Adipose tissue (tissue), 3 donors: ENCODE measurements around the gene CAMTA1. TPM values are rescaled to one million over a fixed set of nuclear protein-coding genes. Genes with fewer than 3 reads are reported as not detected.

ENCODE experiments used
- H3K27ac ChIP-seq: one replicate; pipeline ENCODE4 v1.5.1; 2013; ENCODE audit warnings: low read depth, low read length
- WGBS, 3 donors: extraction: QIAGEN DNeasy Blood & Tissue Kit; methylation state at CpG; one replicate each; pipeline ENCODE4 v1.1.7; 2013; 5-methylcytosine and 5-hydroxymethylcytosine counted together
- polyA plus RNA-seq, 3 donors: library from polyadenylated mRNA; stranded (reverse); fragments of 200-250 nt; gene quantifications; one replicate each; pipeline ENCODE4 v1.2.3, GENCODE V29; 2013
- donor health status: healthy with polysubstance abuse.
- donor health status: Bipolar disorder and iron deficiency.
- donor health status: healthy.

The CAMTA1 gene
- polyA plus RNA-seq, 3 donors: 25.7 to 111 (median 60.2) TPM

DNA sequence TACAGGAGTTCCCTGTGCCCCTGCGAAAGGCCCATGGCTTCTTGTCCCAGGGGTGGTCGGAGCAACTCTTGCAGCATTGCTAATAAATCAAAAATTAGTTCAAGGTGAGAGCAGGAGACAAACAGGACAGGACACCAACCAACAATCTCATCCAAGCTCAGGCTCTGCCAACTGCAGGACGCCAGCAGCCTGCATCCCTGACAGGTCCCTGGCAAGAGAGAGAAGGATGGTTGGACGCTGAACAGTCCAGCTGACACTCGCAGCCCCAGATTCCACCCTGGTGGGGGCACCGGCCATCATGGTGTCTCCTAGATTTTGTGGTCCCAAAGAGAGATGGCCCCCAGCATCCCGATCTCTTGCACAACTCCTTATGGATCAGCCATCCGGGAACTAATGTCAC, 843.8 kb downstream of the CAMTA1 start:
- WGBS, 3 donors: 78 to 87% (median 82%) methylated on average over 8 of the region's 8 CpGs

DNA sequence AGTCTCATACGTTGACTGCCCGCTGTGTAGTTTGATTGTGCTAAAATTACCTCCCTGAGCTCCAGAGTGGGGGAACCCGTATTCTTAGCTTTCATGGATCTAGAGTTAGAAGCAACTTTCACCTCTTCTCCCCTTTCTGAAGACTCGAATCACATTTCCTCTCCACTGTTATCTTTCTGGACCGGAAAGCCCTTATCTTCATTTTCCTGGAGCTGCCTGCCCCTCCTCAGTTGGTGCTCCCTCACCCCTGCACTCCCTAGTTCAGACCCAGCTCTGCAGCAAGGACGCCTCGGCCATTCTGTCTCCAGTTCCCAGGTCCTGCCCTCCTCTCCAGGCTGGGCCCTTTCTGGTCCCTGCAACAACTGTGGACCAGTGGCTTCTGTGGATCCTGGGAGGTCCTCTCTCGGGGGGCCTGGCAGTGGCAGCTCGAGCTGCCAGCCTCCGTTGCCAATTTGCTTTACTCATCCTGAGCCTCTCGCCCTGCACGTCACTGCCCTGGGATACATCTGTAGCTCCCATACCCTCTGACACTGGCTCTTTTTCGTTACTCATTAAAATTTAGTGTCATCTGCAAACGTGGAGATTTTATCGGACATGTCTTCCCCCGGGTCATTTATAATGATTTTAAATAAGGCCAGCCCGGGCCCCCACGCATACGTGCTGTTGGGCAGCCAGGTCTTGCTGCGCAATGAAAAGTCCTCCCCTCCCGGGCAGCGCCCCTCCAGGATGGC, 844.4 kb downstream of the CAMTA1 start:
- WGBS, 3 donors: 76 to 79% (median 79%) methylated on average over 22 of the region's 22 CpGs
- no peak overlapping the region for H3K27ac ChIP-seq

More for the DNA sequence above, 843.8 kb downstream of the CAMTA1 start:
- H3K27ac ChIP-seq: no peak overlapping the region

DNA sequence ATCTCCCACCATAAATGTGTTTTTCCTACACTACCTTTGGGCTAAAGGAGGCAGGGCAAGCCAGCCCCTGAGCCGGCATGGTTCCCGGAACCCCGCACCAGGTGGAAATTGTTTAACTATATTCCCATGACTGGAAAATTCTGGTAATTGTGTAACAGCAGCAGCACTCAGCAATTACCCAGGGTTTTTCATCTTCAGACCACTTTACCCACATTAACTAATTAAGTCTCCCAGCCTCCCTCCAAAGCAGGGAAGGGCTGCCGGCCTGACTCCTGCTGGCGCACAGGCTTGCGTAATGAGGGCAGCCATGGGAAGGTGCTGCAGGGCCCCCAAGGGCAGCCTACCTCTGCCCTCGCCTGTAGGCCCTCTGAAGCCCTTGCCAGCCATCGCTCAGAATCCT, 845.1 kb downstream of the CAMTA1 start:
- WGBS, 3 donors: 56 to 82% (median 78%) methylated on average over 8 of the region's 8 CpGs
- H3K27ac ChIP-seq: no peak overlapping the region

DNA sequence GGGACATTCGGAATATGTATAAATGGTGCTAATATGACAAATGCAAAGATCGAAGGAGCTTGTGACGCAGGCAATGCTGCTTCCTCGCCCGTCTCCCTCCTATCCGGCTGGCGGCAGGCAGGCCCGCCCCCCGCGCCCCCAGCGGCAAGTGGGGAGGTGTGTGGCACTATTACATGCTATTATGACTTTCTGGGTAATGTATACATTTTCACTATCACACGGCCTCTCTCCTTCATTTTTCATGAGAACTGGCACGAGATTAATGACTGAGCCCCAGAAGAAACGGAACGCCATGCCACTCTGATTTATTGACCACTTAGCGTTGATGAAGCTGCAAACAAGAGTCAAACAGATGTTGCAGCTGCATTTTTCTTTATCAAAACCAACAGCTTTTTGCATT, 846.9 kb downstream of the CAMTA1 start:
- 27 to 41% (median 34%) methylated on average over 16 of the region's 16 CpGs for WGBS, 3 donors
- H3K27ac ChIP-seq: no peak overlapping the region

DNA sequence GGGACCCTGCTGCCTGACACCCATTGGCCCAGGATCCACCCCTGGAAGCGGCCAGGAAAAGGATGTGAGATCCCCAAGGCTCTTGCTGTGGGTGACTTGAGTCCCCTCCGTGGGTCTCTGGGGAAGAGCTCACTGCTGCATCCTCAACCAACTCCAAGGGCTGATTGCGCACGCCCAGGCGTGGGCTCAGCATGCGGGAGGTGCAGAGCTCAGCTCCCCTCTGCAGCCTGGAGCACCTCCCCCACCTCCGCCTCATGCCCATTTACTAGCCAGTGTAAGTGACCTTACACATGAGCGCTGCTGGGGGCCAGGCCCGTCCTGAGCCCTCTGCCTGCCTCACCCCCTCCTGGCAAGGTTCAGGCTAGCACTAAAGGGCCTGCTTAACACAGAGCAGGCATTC, 847.4 kb downstream of the CAMTA1 start:
- WGBS, 3 donors: 59 to 72% (median 69%) methylated on average over 9 of the region's 9 CpGs
- no peak overlapping the region for H3K27ac ChIP-seq

DNA sequence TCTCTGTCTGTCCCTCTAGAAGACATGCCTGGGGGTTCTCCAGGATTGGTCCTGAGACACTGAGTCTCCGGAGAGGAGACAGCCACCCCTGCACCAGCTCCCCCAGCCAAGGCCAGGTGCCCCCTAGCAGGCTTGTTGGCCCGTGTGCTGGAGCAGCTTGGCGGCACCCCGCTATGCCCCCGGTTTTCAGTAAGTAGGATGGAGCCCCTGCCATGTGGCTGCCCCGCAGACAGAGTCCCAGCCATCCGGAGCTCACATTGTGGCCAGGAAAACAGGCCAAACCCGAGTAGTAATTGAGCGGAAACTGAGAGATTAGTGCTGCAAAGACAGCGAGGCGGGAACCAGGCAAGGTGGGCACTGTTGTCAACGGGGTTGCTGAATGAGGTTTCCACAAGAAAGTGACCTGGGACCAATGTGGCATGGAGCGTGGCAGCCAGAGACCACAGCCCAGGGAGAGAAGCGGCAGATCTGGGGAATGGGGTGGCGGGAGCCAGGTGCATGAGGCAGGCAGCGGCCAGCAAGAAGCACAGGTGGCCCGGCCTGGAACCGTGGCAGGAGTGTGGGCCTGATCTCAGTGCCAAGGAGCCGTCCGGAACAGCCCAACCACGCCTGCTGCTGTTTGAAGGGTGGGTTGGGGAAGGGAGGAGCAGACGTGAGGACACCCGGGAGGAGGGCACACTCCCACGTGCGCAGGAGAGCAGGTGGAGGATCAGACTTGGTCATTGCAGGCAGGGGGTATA, 848.4 kb downstream of the CAMTA1 start:
- 82 to 87% (median 84%) methylated on average over 25 of the region's 25 CpGs for WGBS, 3 donors

DNA sequence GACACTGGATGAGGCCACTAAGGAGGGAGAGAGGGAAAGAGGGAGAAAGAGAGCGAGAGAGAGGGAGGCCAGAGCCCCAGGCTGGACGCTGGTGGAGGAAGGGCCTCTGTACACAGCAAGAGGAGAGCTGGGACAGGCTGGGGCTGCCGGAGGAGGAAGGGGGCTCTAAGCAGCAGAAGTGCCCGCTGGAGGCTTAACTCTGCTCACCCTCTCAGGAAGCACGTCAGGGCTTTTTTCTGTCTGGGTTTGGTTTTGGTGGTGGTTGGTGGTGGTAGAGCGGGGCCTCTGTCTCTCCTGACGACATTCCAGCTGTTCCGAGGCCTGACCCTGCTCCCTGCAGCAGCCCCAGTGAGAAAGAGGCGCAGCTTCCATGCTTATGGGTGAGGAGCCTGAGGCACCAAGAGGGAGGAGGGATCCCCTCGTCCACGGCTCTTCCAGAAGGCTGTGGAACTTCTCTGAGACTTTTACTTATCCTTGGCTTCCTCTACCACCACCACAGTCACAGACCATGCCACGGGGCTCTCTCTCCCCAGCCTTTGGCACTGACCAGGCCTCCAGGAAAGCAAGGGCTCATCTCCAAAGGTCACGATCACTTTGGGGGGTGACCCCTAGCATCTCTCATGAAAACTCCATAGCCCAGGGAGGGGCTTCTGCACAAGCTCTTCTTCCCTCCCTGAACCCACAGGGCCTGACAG, 849.4 kb downstream of the CAMTA1 start:
- no peak overlapping the region for H3K27ac ChIP-seq
- WGBS, 3 donors: 54 to 72% (median 65%) methylated on average over 12 to 13 of the region's 13 CpGs

More for the DNA sequence above, 848.4 kb downstream of the CAMTA1 start:
- H3K27ac ChIP-seq: no peak overlapping the region

DNA sequence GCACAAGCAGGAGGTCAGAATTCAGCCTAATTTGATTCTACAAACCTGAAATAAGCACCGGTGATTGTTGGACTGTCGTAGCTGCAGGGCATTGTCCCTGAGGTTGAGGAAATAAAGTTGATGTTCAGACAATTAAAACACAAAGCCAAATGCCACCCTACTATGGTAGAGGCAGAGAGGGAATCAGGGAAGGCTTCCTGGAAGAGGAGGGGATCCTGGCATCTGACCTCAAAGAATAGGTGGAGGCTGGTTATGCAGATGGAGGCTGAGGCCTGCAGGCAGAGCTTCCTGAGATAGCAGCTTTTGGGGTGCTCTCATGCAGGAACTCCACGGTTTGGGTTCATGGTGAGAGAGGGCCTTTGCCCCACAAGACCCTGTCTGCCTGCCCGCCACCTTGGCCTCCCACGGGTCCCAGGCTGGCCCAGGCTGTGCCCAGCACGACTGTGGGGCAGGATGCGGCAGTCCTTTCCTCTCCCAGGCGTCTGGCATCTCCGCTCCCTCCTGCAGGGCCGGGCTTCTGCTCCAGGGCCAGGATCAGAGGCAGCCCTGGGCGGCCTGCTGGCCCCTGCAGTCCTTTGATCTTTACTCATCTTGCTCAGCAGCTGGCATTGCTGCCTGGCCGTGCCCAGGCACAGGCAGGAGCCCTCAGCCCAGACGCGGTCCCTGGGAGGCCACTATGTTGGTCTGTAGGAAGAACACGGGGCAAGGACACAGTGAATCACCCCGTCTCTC, 851.7 kb downstream of the CAMTA1 start:
- WGBS, 3 donors: 84 to 87% (median 87%) methylated on average over 16 of the region's 16 CpGs
- no peak overlapping the region for H3K27ac ChIP-seq

DNA sequence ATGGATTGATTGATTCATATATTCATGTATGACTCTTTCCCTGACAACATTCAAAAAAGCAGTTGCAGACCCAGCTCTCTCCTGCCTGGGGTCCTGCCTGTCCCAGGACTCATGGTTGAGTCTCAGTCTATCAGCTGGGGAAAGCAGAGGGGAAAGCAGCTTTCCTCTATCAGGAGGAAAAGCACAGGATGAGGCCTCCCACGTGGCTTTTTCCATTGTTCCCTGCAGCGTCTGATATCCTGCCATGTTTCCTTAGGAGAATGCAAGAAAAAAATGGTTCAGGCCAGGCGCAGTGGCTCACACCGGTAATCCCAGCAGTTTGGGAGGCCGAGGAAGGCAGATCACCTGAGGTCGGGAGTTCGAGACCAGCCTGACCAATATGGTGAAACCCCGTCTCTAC, 852.8 kb downstream of the CAMTA1 start:
- 62 to 73% (median 68%) methylated on average over 8 of the region's 8 CpGs for WGBS, 3 donors
- H3K27ac ChIP-seq: no peak overlapping the region

DNA sequence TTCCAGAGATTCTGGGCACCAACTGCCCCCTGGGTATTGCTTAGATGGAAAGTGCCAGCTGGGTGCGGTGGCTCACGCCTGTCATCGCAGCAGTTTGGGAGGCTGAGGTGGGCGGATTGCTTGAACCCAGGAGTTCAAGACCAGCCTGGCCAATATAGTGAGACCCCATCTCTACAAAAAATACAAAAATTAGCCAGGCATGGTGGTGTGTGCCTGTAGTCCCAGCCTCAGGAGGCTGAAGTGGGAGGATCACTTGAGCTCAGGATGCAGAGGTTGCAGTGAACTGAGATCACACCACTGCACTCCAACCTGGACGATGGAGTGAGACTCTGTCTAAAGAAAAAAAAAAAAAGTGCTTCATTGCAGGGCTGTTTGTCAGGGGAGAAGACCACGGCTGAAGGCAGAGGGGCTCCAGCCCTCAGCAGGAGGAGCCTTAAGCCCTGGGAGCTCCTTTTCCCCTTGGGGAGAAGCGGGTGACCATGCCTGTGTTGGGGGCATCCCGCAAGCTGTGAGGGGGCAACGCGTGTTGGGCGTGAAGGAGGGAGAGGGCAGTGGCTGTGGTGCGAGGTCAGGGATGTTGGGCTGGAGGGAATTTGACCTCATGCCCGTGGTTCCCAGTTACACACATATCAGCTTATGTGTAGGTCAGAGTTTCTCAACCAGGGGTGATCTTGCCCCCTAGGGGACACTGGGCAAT, 854.3 kb downstream of the CAMTA1 start:
- H3K27ac ChIP-seq: no peak overlapping the region
- WGBS, 3 donors: 87 to 92% (median 90%) methylated on average over 12 to 13 of the region's 13 CpGs

DNA sequence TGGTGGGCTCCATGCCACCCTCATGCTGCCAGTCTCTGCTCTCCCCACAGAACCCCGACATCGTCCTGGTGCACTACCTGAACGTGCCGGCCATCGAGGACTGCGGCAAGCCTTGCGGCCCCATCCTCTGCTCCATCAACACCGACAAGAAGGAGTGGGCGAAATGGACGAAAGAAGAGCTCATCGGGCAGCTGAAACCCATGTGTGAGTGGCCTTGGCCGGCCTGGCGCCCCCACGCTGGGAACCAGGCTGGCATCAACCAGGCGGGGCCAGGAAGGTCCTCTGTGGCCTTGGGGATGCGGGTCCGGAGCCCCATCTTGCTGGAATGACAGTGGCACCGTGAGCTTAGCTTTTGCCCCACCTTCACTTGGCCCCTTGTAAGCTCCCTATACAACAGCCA, 855.1 kb downstream of the CAMTA1 start:
- WGBS, 3 donors: 85 to 95% (median 91%) methylated on average over 17 to 18 of the region's 18 CpGs

DNA sequence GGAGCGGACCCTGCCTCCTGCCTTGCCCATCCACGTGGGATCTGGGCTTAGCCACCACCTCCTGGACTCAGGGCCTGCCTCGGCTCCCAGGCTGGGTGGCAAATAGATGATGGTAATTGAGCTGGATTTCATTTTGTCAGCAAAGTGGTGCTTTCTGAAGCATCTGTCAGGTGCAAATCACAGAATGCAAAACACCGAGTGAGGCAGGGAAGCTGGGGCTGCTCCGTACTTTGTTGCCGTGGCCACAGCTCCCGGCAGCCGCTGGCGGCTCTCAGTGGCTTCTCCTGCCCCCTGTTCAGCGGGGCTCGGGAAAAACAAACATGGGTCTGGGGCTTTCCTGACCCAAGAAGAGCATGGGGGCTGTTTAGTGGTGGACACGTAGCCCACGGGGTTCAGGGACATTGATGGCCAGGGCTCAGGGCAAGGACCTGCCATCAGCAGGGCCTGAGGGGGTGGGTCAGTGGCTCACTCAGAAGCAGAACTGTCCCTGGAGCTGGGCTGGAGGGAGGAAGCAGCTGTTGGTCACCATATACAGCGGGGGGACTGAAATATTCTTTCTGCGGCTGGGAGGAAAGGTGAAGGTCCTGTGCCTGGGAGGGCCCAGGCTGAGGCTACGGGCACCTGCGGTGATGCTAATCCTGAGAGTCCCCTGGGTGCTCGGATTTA, 855.8 kb downstream of the CAMTA1 start:
- no peak overlapping the region for H3K27ac ChIP-seq
- WGBS, 3 donors: 65 to 89% (median 85%) methylated on average over 18 of the region's 18 CpGs

More for the DNA sequence above, 855.1 kb downstream of the CAMTA1 start:
- no peak overlapping the region for H3K27ac ChIP-seq

DNA sequence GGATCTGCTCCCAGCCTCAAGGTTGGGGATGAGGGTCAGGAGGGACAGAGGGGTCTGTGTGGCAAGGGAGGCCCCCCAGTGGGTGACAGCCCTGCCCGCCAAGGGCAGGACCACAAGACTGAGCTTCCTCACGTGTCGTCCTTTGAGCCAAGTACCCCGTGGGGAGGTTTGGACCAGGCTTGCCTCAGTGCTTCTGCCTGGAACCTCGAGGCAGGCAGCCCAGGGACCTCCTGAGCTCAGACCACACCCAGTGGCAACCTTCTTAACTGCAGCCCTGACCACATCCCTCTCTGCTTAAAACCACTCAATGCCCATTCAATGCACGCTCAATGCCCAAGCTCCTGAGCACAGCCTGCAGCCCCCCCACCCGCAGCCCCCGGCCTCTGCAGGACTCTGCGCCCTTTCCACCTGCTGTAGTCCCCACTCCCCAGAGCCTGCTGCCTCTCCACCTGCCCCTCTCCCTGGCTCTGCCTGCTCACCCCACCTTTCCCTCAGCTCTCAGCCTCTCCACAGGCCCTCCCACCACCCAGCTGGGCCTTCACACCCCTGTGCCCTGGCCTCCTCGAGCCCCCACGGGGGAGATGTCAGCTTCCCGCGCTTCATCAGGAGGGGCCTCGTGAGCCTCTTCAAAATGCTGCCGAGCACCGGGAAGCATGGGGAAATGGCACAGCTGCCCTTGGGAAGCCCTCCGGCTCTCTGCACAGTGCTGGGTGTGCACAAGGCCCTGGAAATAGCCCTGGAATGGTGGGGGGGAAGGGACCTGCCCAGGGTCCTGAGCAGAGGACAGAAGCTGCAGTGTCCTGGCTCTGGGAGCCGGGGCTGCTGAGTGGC, 856.5 kb downstream of the CAMTA1 start:
- WGBS, 3 donors: 55 to 78% (median 73%) methylated on average over 15 to 18 of the region's 18 CpGs

DNA sequence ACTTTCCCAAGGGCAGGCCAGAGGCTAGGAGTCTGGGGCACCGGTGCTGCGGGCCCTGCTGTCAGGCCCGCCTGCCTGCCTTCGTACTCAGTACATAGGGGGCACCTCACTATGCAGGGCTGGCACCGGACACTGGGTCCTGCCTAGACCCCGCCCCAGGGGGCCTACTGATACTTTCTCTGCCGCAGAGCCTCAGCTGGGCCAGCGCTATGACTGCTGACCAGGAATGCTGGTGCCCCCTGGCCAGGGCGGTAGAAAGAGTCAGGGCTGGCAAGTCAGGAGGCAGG, 857.1 kb downstream of the CAMTA1 start:
- WGBS, 3 donors: 91 to 97% (median 94%) methylated on average over 9 of the region's 9 CpGs

More for the DNA sequence above, 856.5 kb downstream of the CAMTA1 start:
- H3K27ac ChIP-seq: no peak overlapping the region

DNA sequence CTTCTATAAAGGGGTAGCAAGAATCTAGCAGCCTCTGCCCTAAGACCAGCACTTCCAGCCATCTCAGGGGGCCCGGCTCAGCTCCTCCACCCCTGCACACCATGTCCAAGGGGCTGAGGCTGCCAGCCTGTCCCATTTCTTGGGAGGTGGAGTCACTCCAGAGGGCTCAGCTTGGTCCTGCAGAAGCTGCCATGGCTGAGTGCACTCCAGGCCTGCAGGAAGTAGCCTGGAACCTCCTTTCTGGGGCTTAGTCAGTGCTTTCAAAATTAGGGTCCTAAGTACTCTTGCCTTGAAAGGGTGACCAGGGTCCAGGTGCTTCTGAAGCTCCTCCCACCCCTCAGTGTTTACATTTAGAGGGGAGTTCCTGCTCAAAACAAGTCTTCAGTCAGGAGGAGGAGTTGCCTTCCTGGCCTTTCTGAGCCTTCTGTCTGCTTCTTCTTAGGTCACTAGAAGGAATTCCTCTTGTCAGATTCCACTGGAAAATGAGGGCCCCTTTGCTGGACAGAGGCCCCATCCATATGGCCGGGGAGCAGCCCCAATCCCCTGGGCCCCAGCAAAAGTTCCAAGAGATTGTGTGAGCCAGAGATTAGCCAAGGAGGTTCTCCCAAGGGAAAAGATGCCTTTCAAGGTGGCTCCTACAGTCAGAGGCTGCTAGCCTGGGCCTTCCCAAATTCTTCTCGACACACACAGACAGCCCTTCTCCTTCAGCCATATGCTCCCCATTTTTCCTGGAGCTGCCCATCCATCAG, 857.7 kb downstream of the CAMTA1 start:
- 67 to 79% (median 75%) methylated on average over 3 of the region's 3 CpGs for WGBS, 3 donors
- no peak overlapping the region for H3K27ac ChIP-seq

More for the DNA sequence above, 857.1 kb downstream of the CAMTA1 start:
- no peak overlapping the region for H3K27ac ChIP-seq

DNA sequence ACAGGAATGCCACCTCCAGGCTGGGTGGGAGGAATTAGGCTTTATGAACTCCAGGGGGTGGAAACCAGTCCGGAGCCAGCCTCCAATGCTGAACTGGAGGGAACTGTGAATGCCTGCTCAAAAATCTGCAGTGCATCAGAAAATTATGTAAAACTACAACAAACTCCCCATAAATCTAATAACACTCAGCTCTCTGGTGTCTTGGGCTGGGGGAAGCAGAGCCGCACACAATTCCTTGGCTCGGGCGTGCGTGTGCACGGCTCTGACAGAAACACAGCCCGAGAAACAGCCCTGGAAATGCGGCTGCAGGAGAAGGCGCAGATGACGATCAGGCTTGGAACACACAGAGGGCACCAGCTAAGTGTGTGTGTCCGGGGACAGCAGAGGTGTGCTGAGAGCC, 858.3 kb downstream of the CAMTA1 start:
- 69 to 77% (median 76%) methylated on average over 11 of the region's 11 CpGs for WGBS, 3 donors
- no peak overlapping the region for H3K27ac ChIP-seq
